DOHH2 (cell line): ENCODE data around the gene FARS2.

ENCODE experiments used
- H3F3A ChIP-seq: fragments of 200-600 bp; sonication (generic), shearing (Covaris generic); 2 replicates; pipeline ENCODE4 v1.6.0; 2016; ENCODE audit warnings: antibody characterized with exemption, mild to moderate bottlenecking; ENCODE audit not compliant: control insufficient read depth, insufficient read depth
- H3K27ac ChIP-seq: fragments of 200-600 bp; sonication (generic); 2 replicates; pipeline ENCODE4 v1.5.1; 2014; ENCODE audit warnings: low read depth, mild to moderate bottlenecking, low read length, moderate library complexity
- H3K27me3 ChIP-seq: fragments of 200-600 bp; sonication (generic); 2 replicates; pipeline ENCODE4 v1.6.1; 2014; ENCODE audit warnings: mild to moderate bottlenecking, low read length, mixed read lengths; ENCODE audit not compliant: control insufficient read depth
- H3K36me3 ChIP-seq: fragments of 200-600 bp; sonication (generic); 2 replicates; pipeline ENCODE4 v1.6.1; 2014; ENCODE audit warnings: mild to moderate bottlenecking, low read length, moderate library complexity, mixed read lengths; ENCODE audit not compliant: control insufficient read depth
- H3K4me1 ChIP-seq: fragments of 200-600 bp; sonication (generic); 2 replicates; pipeline ENCODE4 v1.6.1; 2014; ENCODE audit warnings: mild to moderate bottlenecking, low read length, mixed read lengths; ENCODE audit not compliant: control insufficient read depth
- H3K4me2 ChIP-seq: fragments of 200-600 bp; sonication (generic); 2 replicates; pipeline ENCODE4 v1.6.0; 2014; ENCODE audit warnings: mild to moderate bottlenecking, low read length, moderate library complexity
- H3K4me3 ChIP-seq: fragments of 200-600 bp; sonication (generic); 2 replicates; pipeline ENCODE4 v1.5.1; 2014; ENCODE audit warnings: mild to moderate bottlenecking, low read length, mixed read lengths
- H3K79me2 ChIP-seq: fragments of 200-600 bp; sonication (generic); 2 replicates; pipeline ENCODE4 v1.6.1; 2014; ENCODE audit warnings: mild to moderate bottlenecking, low read length, mixed read lengths; ENCODE audit not compliant: control insufficient read depth
- H3K9me2 ChIP-seq: fragments of 200-600 bp; sonication (generic); replicated peaks from 2 replicates; pipeline ENCODE4 v1.6.1; 2014; ENCODE audit warnings: mild to moderate bottlenecking, low read length, mixed read lengths; ENCODE audit not compliant: control insufficient read depth
- H3K9me3 ChIP-seq: fragments of 200-600 bp; sonication (generic); 2 replicates; pipeline ENCODE4 v1.6.1; 2014; ENCODE audit warnings: antibody characterized with exemption, low read length, mixed read lengths; ENCODE audit not compliant: control insufficient read depth, insufficient read depth
- H4K20me1 ChIP-seq: fragments of 200-600 bp; sonication (generic); 2 replicates; pipeline ENCODE4 v1.6.0; 2014; ENCODE audit warnings: low read depth, mild to moderate bottlenecking, antibody characterized with exemption, low read length, moderate library complexity; ENCODE audit not compliant: control insufficient read depth, insufficient read depth
- CTCF ChIP-seq: fragments of 200-600 bp; sonication (generic); IDR thresholded peaks from one replicate; pipeline ENCODE4 v1.5.1; 2014; ENCODE audit warnings: antibody characterized with exemption, mild to moderate bottlenecking, low read depth, low read length; ENCODE audit not compliant: poor library complexity, severe bottlenecking
- EZH2phosphoT487 ChIP-seq: fragments of 200-600 bp; sonication (generic); IDR thresholded peaks from 2 replicates; pipeline ENCODE4 v1.6.1; 2017; ENCODE audit warnings: borderline replicate concordance, mild to moderate bottlenecking, antibody characterized with exemption, low read length, moderate library complexity, mixed read lengths

The FARS2 gene

GRCh38 chr6:5424726-5425125, 163.4 kb downstream of the FARS2 start:
- no peaks in the 10 kb centered on the region; the same call in 1 of the 2 replicates for H4K20me1 ChIP-seq
- no peaks in the 10 kb centered on the region for H3K4me1 ChIP-seq
- no peaks in the 10 kb centered on the region for H3K9me2 ChIP-seq
- H3K4me3 ChIP-seq = no peak overlapping the region
- H3K4me2 ChIP-seq = no peak overlapping the region
- no peaks in the 10 kb centered on the region for H3F3A ChIP-seq
- TF ChIP-seq EZH2phosphoT487 = no peak
- no peak for TF ChIP-seq CTCF
- no peaks in the 10 kb centered on the region for H3K36me3 ChIP-seq
- H3K79me2 ChIP-seq = no peaks in the 10 kb centered on the region
- H3K27ac ChIP-seq = no peak overlapping the region
- no peaks in the 10 kb centered on the region for H3K9me3 ChIP-seq
- no peaks in the 10 kb centered on the region for H3K27me3 ChIP-seq

- TF ChIP-seq CTCF (no peak), EZH2phosphoT487 (no peak)
- no peak overlapping the region for H3K4me3 ChIP-seq
- H3K27me3 ChIP-seq = no peaks in the 10 kb centered on the region
- H3K27ac ChIP-seq = no peak overlapping the region
- H3K9me2 ChIP-seq = no peaks in the 10 kb centered on the region
- no peaks in the 10 kb centered on the region for H3F3A ChIP-seq
- H3K4me1 ChIP-seq = no peaks in the 10 kb centered on the region
- H4K20me1 ChIP-seq = no peaks in the 10 kb centered on the region; the same call in 1 of the 2 replicates
- H3K79me2 ChIP-seq = no peaks in the 10 kb centered on the region
- H3K9me3 ChIP-seq = no peaks in the 10 kb centered on the region
- no peak overlapping the region for H3K4me2 ChIP-seq
- H3K36me3 ChIP-seq = no peaks in the 10 kb centered on the region
Measured at GRCh38 chr6:5425267-5425666, 164.0 kb downstream of the FARS2 start.

GRCh38 chr6:5425797-5426196, 164.5 kb downstream of the FARS2 start:
- Histone ChIP-seq H3F3A (no peaks in the 10 kb centered on the region), H3K79me2 (no peaks in the 10 kb centered on the region), H3K9me2 (no peaks in the 10 kb centered on the region), H3K9me3 (no peaks in the 10 kb centered on the region), H3K36me3 (no peaks in the 10 kb centered on the region), H4K20me1 (no peaks in the 10 kb centered on the region; the same call in 1 of the 2 replicates), H3K27me3 (no peaks in the 10 kb centered on the region), H3K27ac (no peak overlapping the region), H3K4me2 (no peak overlapping the region), H3K4me1 (no peaks in the 10 kb centered on the region), H3K4me3 (no peak overlapping the region)
- no peak for TF ChIP-seq EZH2phosphoT487
- TF ChIP-seq CTCF = no peak
